BLaER1 treated with 17β-estradiol and CSF1 and Interleukin-3, amounts not matched to agents 10 nM and 100 nM (cell line): Measurements from ENCODE around the gene OR3A2.
"Not testable (repeated sequence)": the region's sequence is repeated elsewhere in the genome, so short reads cannot be mapped to it uniquely, and the experiment has no call there.

Source experiments
- H3K27ac ChIP-seq, 11 experiments: shearing (Covaris generic); formaldehyde crosslinking; 2 replicates each; pipeline ENCODE4 v1.8.1; 2022
- H3K27me3 ChIP-seq, 11 experiments: shearing (Covaris generic); formaldehyde crosslinking; 2 replicates each; pipeline ENCODE4 v1.8.1; 2022
- H3K36me3 ChIP-seq, 11 experiments: shearing (Covaris generic); formaldehyde crosslinking; 2 replicates each; pipeline ENCODE4 v1.8.1; 2022
- H3K4me1 ChIP-seq, 10 experiments: shearing (Covaris generic); formaldehyde crosslinking; 2 replicates each; pipeline ENCODE4 v1.8.1; 2022
- H3K4me2 ChIP-seq, 11 experiments: shearing (Covaris generic); formaldehyde crosslinking; 2 replicates each; pipeline ENCODE4 v1.8.1; 2022
- H3K4me3 ChIP-seq, 10 experiments: shearing (Covaris generic); formaldehyde crosslinking; 2 replicates each; pipeline ENCODE4 v1.8.1; 2022
- H3K9ac ChIP-seq, 11 experiments: shearing (Covaris generic); formaldehyde crosslinking; 2 replicates each; pipeline ENCODE4 v1.8.1; 2022
- H3K9me3 ChIP-seq, 11 experiments: shearing (Covaris generic); formaldehyde crosslinking; replicated peaks in 1 of 11; 2 replicates each; pipeline ENCODE4 v1.8.1; 2022
- H4K20me1 ChIP-seq, 11 experiments: shearing (Covaris generic); formaldehyde crosslinking; 2 replicates each; pipeline ENCODE4 v1.8.1; 2022
- Cebpa-rat ChIP-seq, 11 experiments: shearing (Covaris generic); IDR thresholded peaks; 2 replicates each; pipeline ENCODE4 v1.8.1; 2022

Gene OR3A2

GRCh38 chr17:3400055-3400454 lies 13.9 kb upstream of the OR3A2 start:
- Histone ChIP-seq H3K9me3 (peaks cover 0 to 1% (median 0%) of the 10 kb centered on the region in 11 experiments; a peak in 1 of 22 replicates), H3K4me3 (no peak overlapping the region), H4K20me1 (no peaks in the 10 kb centered on the region; a peak in 1 of 22 replicates), H3K36me3 (no peaks in the 10 kb centered on the region), H3K9ac (no peak overlapping the region), H3K27ac (no peak overlapping the region), H3K27me3 (no peaks in the 10 kb centered on the region), H3K4me2 (no peak overlapping the region), H3K4me1 (no peaks in the 10 kb centered on the region)
- no peak for TF ChIP-seq Cebpa-rat (IDR thresholded peaks at IDR 0.05)

- no peaks in the 10 kb centered on the region; a peak in 1 of 22 replicates for H4K20me1 ChIP-seq
- no peak for TF ChIP-seq Cebpa-rat (IDR thresholded peaks at IDR 0.05)
- no peaks in the 10 kb centered on the region for H3K4me1 ChIP-seq
- no peaks in the 10 kb centered on the region for H3K27me3 ChIP-seq
- H3K36me3 ChIP-seq: no peaks in the 10 kb centered on the region
- H3K27ac ChIP-seq: no peak within 1 kb of the TSS
- no peak within 1 kb of the TSS for H3K4me2 ChIP-seq
- H3K9ac ChIP-seq: no peak within 1 kb of the TSS
- no peaks in the 10 kb centered on the region; a peak in 1 of 22 replicates for H3K9me3 ChIP-seq
- H3K4me3 ChIP-seq: no peak within 1 kb of the TSS
These were observed 12.2 kb upstream of the OR3A2 start, which contains the start of gene OR1E1 for GRCh38 chr17:3398310-3398709. Gene OR1E1 (minus strand): TSS chr17:3398410. CDS start chr17:3398410, 0 bp downstream.

GRCh38 chr17:3397801-3398200 lies 11.7 kb upstream of the OR3A2 start:
- H4K20me1 ChIP-seq, H3K4me3 ChIP-seq, H3K27ac ChIP-seq, H3K27me3 ChIP-seq, H3K36me3 ChIP-seq, H3K4me1 ChIP-seq, H3K9me3 ChIP-seq, H3K9ac ChIP-seq, H3K4me2 ChIP-seq: not testable (repeated sequence)

GRCh38 chr17:3389791-3390190 lies 3.7 kb upstream of the OR3A2 start:
- Histone ChIP-seq H3K4me3 (no peak overlapping the region), H3K9me3 (peaks cover 16 to 35% (median 24%) of the 10 kb centered on the region in 11 experiments; a peak in 19 of 22 replicates), H3K4me2 (no peak overlapping the region), H4K20me1 (no peaks in the 10 kb centered on the region), H3K27me3 (no peaks in the 10 kb centered on the region), H3K36me3 (no peaks in the 10 kb centered on the region), H3K9ac (no peak overlapping the region), H3K27ac (no peak overlapping the region), H3K4me1 (no peaks in the 10 kb centered on the region)
- no peak for TF ChIP-seq Cebpa-rat (IDR thresholded peaks at IDR 0.05)

GRCh38 chr17:3381957-3382356 lies 4.2 kb downstream of the OR3A2 start:
- Histone ChIP-seq H3K4me3 (no peak overlapping the region), H3K9me3 (peaks cover 0 to 11% (median 9%) of the 10 kb centered on the region in 11 experiments; a peak in 10 of 22 replicates), H4K20me1 (no peaks in the 10 kb centered on the region), H3K4me1 (no peaks in the 10 kb centered on the region), H3K36me3 (no peaks in the 10 kb centered on the region), H3K27ac (no peak overlapping the region), H3K9ac (no peak overlapping the region), H3K4me2 (no peak overlapping the region), H3K27me3 (no peaks in the 10 kb centered on the region)
- TF ChIP-seq Cebpa-rat (IDR thresholded peaks at IDR 0.05): no peak

GRCh38 chr17:3378321-3378720 lies 7.8 kb downstream of the OR3A2 start:
- no peaks in the 10 kb centered on the region for H3K36me3 ChIP-seq
- H3K27me3 ChIP-seq: no peaks in the 10 kb centered on the region
- H3K4me3 ChIP-seq: no peak overlapping the region
- H3K4me1 ChIP-seq: no peaks in the 10 kb centered on the region
- TF ChIP-seq Cebpa-rat (IDR thresholded peaks at IDR 0.05): no peak
- peaks cover 12 to 31% (median 26%) of the 10 kb centered on the region in 11 experiments; a peak in 21 of 22 replicates for H3K9me3 ChIP-seq
- no peaks in the 10 kb centered on the region for H4K20me1 ChIP-seq
- no peak overlapping the region for H3K9ac ChIP-seq
- no peak overlapping the region for H3K27ac ChIP-seq
- H3K4me2 ChIP-seq: no peak overlapping the region

GRCh38 chr17:3371167-3371566 lies 14.9 kb downstream of the OR3A2 start:
- H3K27me3 ChIP-seq, H3K27ac ChIP-seq, H3K4me2 ChIP-seq, H3K9ac ChIP-seq, H3K36me3 ChIP-seq, H3K4me3 ChIP-seq, H3K4me1 ChIP-seq, H4K20me1 ChIP-seq: not testable (repeated sequence)
- peaks cover 24 to 67% (median 46%) of the 10 kb centered on the region in 11 experiments for H3K9me3 ChIP-seq

GRCh38 chr17:3342782-3343181 lies 43.3 kb downstream of the OR3A2 start:
- peaks cover 5 to 12% (median 8%) of the 10 kb centered on the region in 10 experiments; a peak in 19 of 20 replicates for H3K4me1 ChIP-seq
- H3K36me3 ChIP-seq, H3K9ac ChIP-seq, H3K27ac ChIP-seq, H4K20me1 ChIP-seq, H3K27me3 ChIP-seq, H3K4me3 ChIP-seq, H3K4me2 ChIP-seq: not testable (repeated sequence)
- H3K9me3 ChIP-seq: peaks cover 14 to 30% (median 20%) of the 10 kb centered on the region in 11 experiments; a peak in 21 of 22 replicates

- H3K4me3 ChIP-seq: no peak overlapping the region
- H3K9ac ChIP-seq: no peak overlapping the region
- H3K4me1 ChIP-seq: peaks cover 5 to 12% (median 8%) of the 10 kb centered on the region in 10 experiments; a peak in 19 of 20 replicates
- no peaks in the 10 kb centered on the region for H3K36me3 ChIP-seq
- no peak overlapping the region for H3K27ac ChIP-seq
- H3K27me3 ChIP-seq: no peaks in the 10 kb centered on the region
- no peak overlapping the region for H3K4me2 ChIP-seq
- H3K9me3 ChIP-seq: peaks cover 9 to 22% (median 15%) of the 10 kb centered on the region in 11 experiments; a peak in 18 of 22 replicates
- TF ChIP-seq Cebpa-rat (IDR thresholded peaks at IDR 0.05): no peak
- H4K20me1 ChIP-seq: no peaks in the 10 kb centered on the region
These were observed 50.2 kb downstream of the OR3A2 start for GRCh38 chr17:3335876-3336275.

GRCh38 chr17:3318336-3318735 lies 67.8 kb downstream of the OR3A2 start:
- Histone ChIP-seq H3K27ac (no peak overlapping the region), H3K27me3 (no peaks in the 10 kb centered on the region), H4K20me1 (no peaks in the 10 kb centered on the region), H3K36me3 (no peaks in the 10 kb centered on the region), H3K9me3 (peaks cover 0 to 7% (median 0%) of the 10 kb centered on the region in 11 experiments; a peak in 2 of 22 replicates), H3K4me1 (no peaks in the 10 kb centered on the region; a peak in 1 of 20 replicates), H3K4me3 (no peak overlapping the region), H3K9ac (no peak overlapping the region), H3K4me2 (no peak overlapping the region)
- no peak for TF ChIP-seq Cebpa-rat (IDR thresholded peaks at IDR 0.05)
